Kidney (tissue), 14 donors: ENCODE measurements around the gene YAF2. TPM values are rescaled to one million over a fixed set of nuclear protein-coding genes. Genes with fewer than 3 reads are reported as not detected.

Source experiments
- DNase-seq, 5 donors: peaks; one replicate each; pipeline ENCODE4 v3.0.0-alpha.2; 2013 to 2020
- FAIRE-seq: peaks from 2 replicates; lab custom pipeline; 2012; peaks lifted over from hg19 to GRCh38; lab: Jason Lieb, UNC
- H3K27ac ChIP-seq, 2 donors: one replicate each; pipeline ENCODE4 v1.7.0; 2013; ENCODE audit warnings: low read depth in 2 of 2, low read length in 2 of 2, inconsistent platforms in 1 of 2
- H3K27me3 ChIP-seq: one replicate; pipeline ENCODE4 v1.7.1; 2013; ENCODE audit warnings: low read length, inconsistent platforms; ENCODE audit not compliant: control insufficient read depth, insufficient read depth
- H3K36me3 ChIP-seq, 3 donors: one replicate each; pipeline versions ENCODE4 v1.7.0 to v1.7.1; 2013; ENCODE audit warnings: low read length in 3 of 3, control low read depth in 1 of 3, inconsistent platforms in 1 of 3; ENCODE audit not compliant: insufficient read depth in 3 of 3, control insufficient read depth in 2 of 3
- H3K4me1 ChIP-seq, 3 donors: one replicate each; pipeline versions ENCODE4 v1.7.0 to v1.7.1; 2013; ENCODE audit warnings: low read length in 3 of 3, inconsistent platforms in 1 of 3, low read depth in 1 of 3; ENCODE audit not compliant: control insufficient read depth in 2 of 3, insufficient read depth in 2 of 3
- H3K4me3 ChIP-seq, 3 donors: one replicate each; pipeline versions ENCODE4 v1.7.0 to v1.8.1; 2013; ENCODE audit warnings: low read length in 3 of 3, control low read depth in 1 of 3, inconsistent platforms in 1 of 3
- H3K9ac ChIP-seq, 3 donors: one replicate each; pipeline versions ENCODE4 v1.7.0 to v1.7.1; 2013; ENCODE audit warnings: low read length in 3 of 3, control low read depth in 1 of 3, inconsistent platforms in 1 of 3
- H3K9me3 ChIP-seq, 3 donors: one replicate each; pipeline versions ENCODE4 v1.7.0 to v1.7.1; 2013; ENCODE audit warnings: low read length in 3 of 3, control low read depth in 1 of 3, inconsistent platforms in 1 of 3; ENCODE audit not compliant: control insufficient read depth in 2 of 3, insufficient read depth in 1 of 3
- CTCF ChIP-seq: IDR thresholded peaks from 3 replicates; pipeline ENCODE4 v1.5.1; 2012; ENCODE audit warnings: mild to moderate bottlenecking, moderate library complexity, borderline replicate concordance; ENCODE audit not compliant: insufficient read depth; ENCODE audit errors: extremely low read depth
- intact Hi-C: fragments of 100-400 bp; cut with DNase I; formaldehyde crosslinking; loops from one replicate; pipeline ENCODE4 v1.11.1; 2022
- polyA plus RNA-seq: library from polyadenylated mRNA; stranded (reverse); fragments of 350-450 nt; fragmentation: Illumina TruSeq; extraction: RNeasy Lipid Tissue Mini Kit (QIAGEN cat#74804); gene quantifications from one replicate; pipeline ENCODE4 v1.2.3, GENCODE V29; 2014; ENCODE audit warnings: low read depth, low replicate concordance; ENCODE audit not compliant: insufficient read depth
- total RNA-seq: library from RNA; stranded (reverse); fragmentation: NEBNext Ultra II Directional; extraction: Animal tissue kit (Norgen Biotek cat#: 25700); gene quantifications from one replicate; pipeline ENCODE4 v1.2.1, GENCODE V29; 2021
- donor health status: control.
- donor health status: control.
- donor health status: control.
- donor health status: control.
- donor health status: control.
- donor health status: DM: yes; HTN: yes; CAD: no.
- donor health status: Normal renal cell carcinoma (clear cell type).

Gene YAF2
- total and polyA plus RNA-seq, 2 donors from 2014 or later = 15.0 to 32.0 TPM

- H3K27ac ChIP-seq = no peak overlapping the region
- intact Hi-C loops = no loop called here
- no peak overlapping the region for H3K4me3 ChIP-seq
- H3K36me3 ChIP-seq = no peaks in the 10 kb centered on the region
- H3K9ac ChIP-seq = no peak overlapping the region
- FAIRE-seq (no peak), DNase-seq (no peak)
- TF ChIP-seq CTCF = no peak
- H3K4me1 ChIP-seq = no peaks in the 10 kb centered on the region
- no peaks in the 10 kb centered on the region for H3K27me3 ChIP-seq
- no peaks in the 10 kb centered on the region for H3K9me3 ChIP-seq
Observed at GRCh38 chr12:42275499-42275898, 37.5 kb upstream of the YAF2 start.

- DNase-seq (no peak), FAIRE-seq (no peak)
- H3K9ac ChIP-seq = no peak overlapping the region
- no peaks in the 10 kb centered on the region for H3K9me3 ChIP-seq
- no peak overlapping the region for H3K27ac ChIP-seq
- H3K4me3 ChIP-seq = no peak overlapping the region
- TF ChIP-seq CTCF = no peak
- intact Hi-C loops = no loop called here
- H3K4me1 ChIP-seq = no peaks in the 10 kb centered on the region
- H3K27me3 ChIP-seq = no peaks in the 10 kb centered on the region
- no peaks in the 10 kb centered on the region for H3K36me3 ChIP-seq
Observed at GRCh38 chr12:42273706-42274105, 35.7 kb upstream of the YAF2 start.

GRCh38 chr12:42270596-42270995 is 32.5 kb upstream of the YAF2 start:
- H3K27me3 ChIP-seq = no peaks in the 10 kb centered on the region
- DNase-seq = peak in 1 of 5 donors; percentile 11
- no peak for FAIRE-seq
- intact Hi-C loops = no loop called here
- H3K4me1 ChIP-seq = no peaks in the 10 kb centered on the region
- no peak overlapping the region for H3K27ac ChIP-seq
- no peaks in the 10 kb centered on the region for H3K9me3 ChIP-seq
- no peaks in the 10 kb centered on the region for H3K36me3 ChIP-seq
- H3K9ac ChIP-seq = no peak overlapping the region
- H3K4me3 ChIP-seq = no peak overlapping the region
- no peak for TF ChIP-seq CTCF

- FAIRE-seq (no peak), DNase-seq (no peak)
- H3K9ac ChIP-seq = no peak overlapping the region
- no peaks in the 10 kb centered on the region for H3K4me1 ChIP-seq
- intact Hi-C loops = no loop called here
- H3K36me3 ChIP-seq = no peaks in the 10 kb centered on the region
- no peak overlapping the region for H3K4me3 ChIP-seq
- no peak for TF ChIP-seq CTCF
- H3K27me3 ChIP-seq = no peaks in the 10 kb centered on the region
- H3K27ac ChIP-seq = no peak overlapping the region
- no peaks in the 10 kb centered on the region for H3K9me3 ChIP-seq
Observed at GRCh38 chr12:42267413-42268190, 29.6 kb upstream of the YAF2 start.
